ENCODE data around the gene PLXNA4. TPM values are rescaled to one million over a fixed set of nuclear protein-coding genes. Genes with fewer than 3 reads are reported as not detected.
A peak's percentile ranks its signal among the peaks of the same experiment; 100 is the strongest.

PLXNA4 gene
- total and polyA plus RNA-seq, 12 donors, result 0.83 to 17.0 (median 11.5) TPM

GRCh38 chr7:132443761-132444520 lies 132.3 kb downstream of the PLXNA4 start:
- 92 to 94% methylated on average over 5 of the region's 5 CpGs for WGBS, 2 donors
- no peak overlapping the region for H3K4me3 ChIP-seq
- no peaks in the 10 kb centered on the region for H3K36me3 ChIP-seq
- peaks cover 0 to 28% (median 7%) of the 10 kb centered on the region in 9 donors for H3K4me1 ChIP-seq
- no peak for ATAC-seq
- DNase-seq, result no peak
- no peaks in the 10 kb centered on the region for H3K27me3 ChIP-seq
- peaks cover 0 to 7% (median 0%) of the 10 kb centered on the region in 11 donors for H3K9me3 ChIP-seq
- intact Hi-C loops (cut with DNase I), result no loop called here
- no peak for TF ChIP-seq CTCF (IDR thresholded peaks at IDR 0.05)
- no peak overlapping the region for H3K27ac ChIP-seq

GRCh38 chr7:132441935-132442334 lies 134.3 kb downstream of the PLXNA4 start:
- H3K27me3 ChIP-seq, result no peaks in the 10 kb centered on the region
- ATAC-seq, result peak; percentile 60 to 86 (median 74)
- no peak overlapping the region for H3K4me3 ChIP-seq
- no peaks in the 10 kb centered on the region for H3K9me3 ChIP-seq
- peak overlapping the region in 7 of 10 donors; percentile 12 to 55 (median 46) for H3K27ac ChIP-seq
- intact Hi-C loops (cut with DNase I), result no loop called here
- WGBS, 2 donors, result 51 to 55% methylated on average over 4 of the region's 4 CpGs
- peak in 1 of 2 donors; percentile 34 for DNase-seq
- no peaks in the 10 kb centered on the region for H3K36me3 ChIP-seq
- H3K4me1 ChIP-seq, result peaks cover 0 to 45% (median 18%) of the 10 kb centered on the region in 9 donors
- TF ChIP-seq CTCF (IDR thresholded peaks at IDR 0.05), result no peak

- Histone ChIP-seq H3K27ac (no peak overlapping the region), H3K4me3 (no peak overlapping the region), H3K27me3 (no peaks in the 10 kb centered on the region), H3K9me3 (no peaks in the 10 kb centered on the region), H3K4me1 (peaks cover 0 to 61% (median 30%) of the 10 kb centered on the region in 9 donors), H3K36me3 (no peaks in the 10 kb centered on the region)
- 73 to 76% methylated on average over 5 of the region's 5 CpGs for WGBS, 2 donors
- no peak for TF ChIP-seq CTCF (IDR thresholded peaks at IDR 0.05)
- intact Hi-C loops (cut with DNase I), result no loop called here
- no peak for ATAC-seq
- DNase-seq, result no peak
Observed at GRCh38 chr7:132440151-132440550, 136.1 kb downstream of the PLXNA4 start.

- no peak for TF ChIP-seq CTCF (IDR thresholded peaks at IDR 0.05)
- no peak overlapping the region for H3K4me3 ChIP-seq
- ATAC-seq (no peak), DNase-seq (no peak)
- WGBS, 2 donors, result 59 to 75% methylated on average over 8 of the region's 8 CpGs
- H3K27ac ChIP-seq, result no peak overlapping the region
- no peaks in the 10 kb centered on the region for H3K36me3 ChIP-seq
- H3K4me1 ChIP-seq, result peaks cover 0 to 61% (median 34%) of the 10 kb centered on the region in 9 donors
- no peaks in the 10 kb centered on the region for H3K27me3 ChIP-seq
- no peaks in the 10 kb centered on the region for H3K9me3 ChIP-seq
- intact Hi-C loops (cut with DNase I), result no loop called here
Observed at GRCh38 chr7:132438926-132439325, 137.3 kb downstream of the PLXNA4 start.

All from heart right ventricle (tissue), 16 donors.